ENCODE results near the gene SEMA3G. TPM values are rescaled to one million over a fixed set of nuclear protein-coding genes. Genes with fewer than 3 reads are reported as not detected.

Gene SEMA3G
- polyA plus RNA-seq, 2 of the 4 experiments (the other 2 are of a cell fraction): 0.08 to 0.13 TPM

DNA sequence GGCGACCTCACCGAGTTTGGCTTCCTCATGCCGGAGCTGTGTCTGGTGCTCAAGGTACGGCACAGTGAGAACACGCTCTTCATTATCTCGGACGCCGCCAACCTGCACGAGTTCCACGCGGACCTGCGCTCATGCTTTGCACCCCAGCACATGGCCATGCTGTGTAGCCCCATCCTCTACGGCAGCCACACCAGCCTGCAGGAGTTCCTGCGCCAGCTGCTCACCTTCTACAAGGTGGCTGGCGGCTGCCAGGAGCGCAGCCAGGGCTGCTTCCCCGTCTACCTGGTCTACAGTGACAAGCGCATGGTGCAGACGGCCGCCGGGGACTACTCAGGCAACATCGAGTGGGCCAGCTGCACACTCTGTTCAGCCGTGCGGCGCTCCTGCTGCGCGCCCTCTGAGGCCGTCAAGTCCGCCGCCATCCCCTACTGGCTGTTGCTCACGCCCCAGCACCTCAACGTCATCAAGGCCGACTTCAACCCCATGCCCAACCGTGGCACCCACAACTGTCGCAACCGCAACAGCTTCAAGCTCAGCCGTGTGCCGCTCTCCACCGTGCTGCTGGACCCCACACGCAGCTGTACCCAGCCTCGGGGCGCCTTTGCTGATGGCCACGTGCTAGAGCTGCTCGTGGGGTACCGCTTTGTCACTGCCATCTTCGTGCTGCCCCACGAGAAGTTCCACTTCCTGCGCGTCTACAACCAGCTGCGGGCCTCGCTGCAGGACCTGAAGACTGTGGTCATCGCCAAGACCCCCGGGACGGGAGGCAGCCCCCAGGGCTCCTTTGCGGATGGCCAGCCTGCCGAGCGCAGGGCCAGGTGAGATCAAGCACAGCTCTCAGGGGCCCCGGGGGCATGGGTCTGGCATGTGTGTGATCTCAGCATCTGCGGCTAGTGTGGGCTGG is 43.1 kb upstream of the SEMA3G start:
- CTCF ChIA-PET: interaction anchor here (0.9 to 2.1 kb wide), 2 partner anchors 16 kb away, joined by 4 to 15 read pairs; no protein-coding TSS in a partner anchor
- 96% methylated on average over 46 of the region's 59 CpGs for WGBS (ENCODE audit: missing lambda C conversion rate)

DNA sequence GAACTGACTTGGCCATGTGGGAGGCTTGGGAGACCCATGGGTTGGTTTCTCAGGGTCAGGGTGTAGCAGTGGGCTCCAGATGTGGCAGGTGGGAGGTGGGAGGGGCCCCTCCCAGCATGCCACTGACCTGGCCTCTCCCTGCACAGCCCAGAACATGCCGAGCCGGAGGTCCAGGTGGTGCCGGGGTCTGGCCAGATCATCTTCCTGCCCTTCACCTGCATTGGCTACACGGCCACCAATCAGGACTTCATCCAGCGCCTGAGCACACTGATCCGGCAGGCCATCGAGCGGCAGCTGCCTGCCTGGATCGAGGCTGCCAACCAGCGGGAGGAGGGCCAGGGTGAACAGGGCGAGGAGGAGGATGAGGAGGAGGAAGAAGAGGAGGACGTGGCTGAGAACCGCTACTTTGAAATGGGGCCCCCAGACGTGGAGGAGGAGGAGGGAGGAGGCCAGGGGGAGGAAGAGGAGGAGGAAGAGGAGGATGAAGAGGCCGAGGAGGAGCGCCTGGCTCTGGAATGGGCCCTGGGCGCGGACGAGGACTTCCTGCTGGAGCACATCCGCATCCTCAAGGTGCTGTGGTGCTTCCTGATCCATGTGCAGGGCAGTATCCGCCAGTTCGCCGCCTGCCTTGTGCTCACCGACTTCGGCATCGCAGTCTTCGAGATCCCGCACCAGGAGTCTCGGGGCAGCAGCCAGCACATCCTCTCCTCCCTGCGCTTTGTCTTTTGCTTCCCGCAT is 42.3 kb upstream of the SEMA3G start:
- Histone ChIP-seq H3K27ac (no peak overlapping the region), H3K9me3 (no peaks in the 10 kb centered on the region), H3K4me1 (no peaks in the 10 kb centered on the region), H3K4me2 (no peak overlapping the region), H3K4me3 (no peak overlapping the region)
- ChIA-PET CTCF (interaction anchor here (2.7 kb wide), 1 partner anchor 15 kb away, joined by 8 read pairs; no protein-coding TSS in a partner anchor), POLR2A (no interaction called here)
- 90% methylated on average over 25 of the region's 31 CpGs for WGBS (ENCODE audit: missing lambda C conversion rate)
- no peak for ATAC-seq
- no peak for TF ChIP-seq KDM1A (IDR thresholded peaks at IDR 0.05; ENCODE audit: low read depth)
- TF ChIP-seq, protein P1, sequence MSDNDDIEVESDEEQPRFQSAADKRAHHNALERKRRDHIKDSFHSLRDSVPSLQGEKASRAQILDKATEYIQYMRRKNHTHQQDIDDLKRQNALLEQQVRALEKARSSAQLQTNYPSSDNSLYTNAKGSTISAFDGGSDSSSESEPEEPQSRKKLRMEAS (IDR thresholded peaks at IDR 0.05): no peak
- no peak for DNase-seq (ENCODE audit: low read depth in 1 of 2, low spot score in 1 of 2)
- FAIRE-seq: no peak

More for the DNA sequence above, 43.1 kb upstream of the SEMA3G start:
- Histone ChIP-seq H3K27ac (no peak overlapping the region), H3K4me3 (no peak overlapping the region), H3K4me1 (no peaks in the 10 kb centered on the region), H3K9me3 (no peaks in the 10 kb centered on the region), H3K4me2 (no peak overlapping the region)
- ATAC-seq: no peak
- TF ChIP-seq, protein P2, sequence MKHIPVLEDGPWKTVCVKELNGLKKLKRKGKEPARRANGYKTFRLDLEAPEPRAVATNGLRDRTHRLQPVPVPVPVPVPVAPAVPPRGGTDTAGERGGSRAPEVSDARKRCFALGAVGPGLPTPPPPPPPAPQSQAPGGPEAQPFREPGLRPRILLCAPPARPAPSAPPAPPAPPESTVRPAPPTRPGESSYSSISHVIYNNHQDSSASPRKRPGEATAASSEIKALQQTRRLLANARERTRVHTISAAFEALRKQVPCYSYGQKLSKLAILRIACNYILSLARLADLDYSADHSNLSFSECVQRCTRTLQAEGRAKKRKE (CRISPR knock-in tag; IDR thresholded peaks at IDR 0.05; ENCODE audit: low read depth): no peak
- TF ChIP-seq, protein P3, sequence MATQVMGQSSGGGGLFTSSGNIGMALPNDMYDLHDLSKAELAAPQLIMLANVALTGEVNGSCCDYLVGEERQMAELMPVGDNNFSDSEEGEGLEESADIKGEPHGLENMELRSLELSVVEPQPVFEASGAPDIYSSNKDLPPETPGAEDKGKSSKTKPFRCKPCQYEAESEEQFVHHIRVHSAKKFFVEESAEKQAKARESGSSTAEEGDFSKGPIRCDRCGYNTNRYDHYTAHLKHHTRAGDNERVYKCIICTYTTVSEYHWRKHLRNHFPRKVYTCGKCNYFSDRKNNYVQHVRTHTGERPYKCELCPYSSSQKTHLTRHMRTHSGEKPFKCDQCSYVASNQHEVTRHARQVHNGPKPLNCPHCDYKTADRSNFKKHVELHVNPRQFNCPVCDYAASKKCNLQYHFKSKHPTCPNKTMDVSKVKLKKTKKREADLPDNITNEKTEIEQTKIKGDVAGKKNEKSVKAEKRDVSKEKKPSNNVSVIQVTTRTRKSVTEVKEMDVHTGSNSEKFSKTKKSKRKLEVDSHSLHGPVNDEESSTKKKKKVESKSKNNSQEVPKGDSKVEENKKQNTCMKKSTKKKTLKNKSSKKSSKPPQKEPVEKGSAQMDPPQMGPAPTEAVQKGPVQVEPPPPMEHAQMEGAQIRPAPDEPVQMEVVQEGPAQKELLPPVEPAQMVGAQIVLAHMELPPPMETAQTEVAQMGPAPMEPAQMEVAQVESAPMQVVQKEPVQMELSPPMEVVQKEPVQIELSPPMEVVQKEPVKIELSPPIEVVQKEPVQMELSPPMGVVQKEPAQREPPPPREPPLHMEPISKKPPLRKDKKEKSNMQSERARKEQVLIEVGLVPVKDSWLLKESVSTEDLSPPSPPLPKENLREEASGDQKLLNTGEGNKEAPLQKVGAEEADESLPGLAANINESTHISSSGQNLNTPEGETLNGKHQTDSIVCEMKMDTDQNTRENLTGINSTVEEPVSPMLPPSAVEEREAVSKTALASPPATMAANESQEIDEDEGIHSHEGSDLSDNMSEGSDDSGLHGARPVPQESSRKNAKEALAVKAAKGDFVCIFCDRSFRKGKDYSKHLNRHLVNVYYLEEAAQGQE (IDR thresholded peaks at IDR 0.05): no peak
- TF ChIP-seq HOXB5 (CRISPR knock-in tag; IDR thresholded peaks at IDR 0.05) (no peak), KDM5A (IDR thresholded peaks at IDR 0.05) (no peak), JUNB (IDR thresholded peaks at IDR 0.05) (no peak), POLR2AphosphoS2 (conservative IDR thresholded peaks at IDR 0.05; ENCODE audit: low read length) (no peak), RCOR1 (IDR thresholded peaks at IDR 0.05; ENCODE audit: low read depth, low read length) (no peak), KDM1A (IDR thresholded peaks at IDR 0.05; ENCODE audit: low read depth) (no peak), FOSL2 (IDR thresholded peaks at IDR 0.05) (no peak), FOSL2 (CRISPR knock-in tag; IDR thresholded peaks at IDR 0.05) (no peak)
- FAIRE-seq: no peak
- POLR2A ChIA-PET: no interaction called here
- DNase-seq (ENCODE audit: low read depth in 1 of 2, low spot score in 1 of 2): no peak

DNA sequence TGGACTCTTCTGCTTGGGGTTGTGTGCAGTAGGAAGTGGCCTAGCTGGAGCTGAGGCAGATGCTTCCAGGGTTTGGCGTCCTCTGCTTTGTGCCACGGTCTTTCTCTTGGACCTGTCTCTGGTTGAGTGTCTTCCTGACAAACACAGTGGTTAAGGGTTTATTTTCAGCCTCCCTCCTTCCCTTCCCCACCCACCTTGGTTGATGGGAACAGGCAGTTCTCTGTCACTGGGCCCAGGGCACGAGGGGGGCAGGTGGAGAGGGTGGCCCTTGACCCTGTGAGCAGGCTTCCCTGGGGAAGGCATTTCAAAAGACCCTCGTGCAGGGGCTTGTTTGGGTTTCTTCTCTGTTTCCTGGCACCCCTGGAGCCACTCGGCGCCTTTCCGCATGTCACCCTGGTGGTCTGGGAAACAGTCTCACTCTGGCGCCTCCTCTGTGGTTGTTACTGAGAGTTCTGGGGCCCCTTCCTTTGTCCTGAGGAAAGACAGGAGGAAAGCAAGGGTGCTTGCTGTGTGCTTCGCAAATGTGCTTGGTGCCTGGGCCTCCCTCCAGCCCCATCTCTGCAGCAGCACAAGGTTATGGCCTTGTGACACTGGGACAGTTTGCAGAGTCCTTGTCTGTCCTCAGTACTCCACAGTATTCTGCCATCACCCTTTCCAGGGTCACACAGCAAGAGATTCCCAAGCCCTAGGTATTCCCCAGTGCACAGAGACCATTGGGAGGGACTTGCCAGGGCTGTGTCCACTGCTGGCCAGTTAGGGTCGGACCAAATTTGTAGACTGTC is 40.0 kb upstream of the SEMA3G start:
- Histone ChIP-seq H3K4me3 (no peak overlapping the region), H3K4me1 (no peaks in the 10 kb centered on the region), H3K27ac (no peak overlapping the region), H3K4me2 (no peak overlapping the region), H3K9me3 (no peaks in the 10 kb centered on the region)
- no peak for ATAC-seq
- CTCF ChIA-PET: interaction anchor here (2.7 kb wide), 1 partner anchor 12 kb away, joined by 8 read pairs; no protein-coding TSS in a partner anchor
- 100% methylated on average over 6 of the region's 10 CpGs for WGBS (ENCODE audit: missing lambda C conversion rate)
- TF ChIP-seq JUNB (IDR thresholded peaks at IDR 0.05): no peak
- TF ChIP-seq RCOR1 (IDR thresholded peaks at IDR 0.05; ENCODE audit: low read depth, low read length): no peak
- TF ChIP-seq, protein P4, sequence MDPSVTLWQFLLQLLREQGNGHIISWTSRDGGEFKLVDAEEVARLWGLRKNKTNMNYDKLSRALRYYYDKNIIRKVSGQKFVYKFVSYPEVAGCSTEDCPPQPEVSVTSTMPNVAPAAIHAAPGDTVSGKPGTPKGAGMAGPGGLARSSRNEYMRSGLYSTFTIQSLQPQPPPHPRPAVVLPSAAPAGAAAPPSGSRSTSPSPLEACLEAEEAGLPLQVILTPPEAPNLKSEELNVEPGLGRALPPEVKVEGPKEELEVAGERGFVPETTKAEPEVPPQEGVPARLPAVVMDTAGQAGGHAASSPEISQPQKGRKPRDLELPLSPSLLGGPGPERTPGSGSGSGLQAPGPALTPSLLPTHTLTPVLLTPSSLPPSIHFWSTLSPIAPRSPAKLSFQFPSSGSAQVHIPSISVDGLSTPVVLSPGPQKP (IDR thresholded peaks at IDR 0.05; ENCODE audit: low read depth, low read length): no peak
- TF ChIP-seq RARB (CRISPR knock-in tag; IDR thresholded peaks at IDR 0.05): no peak
- TF ChIP-seq RFX5 (IDR thresholded peaks at IDR 0.05): no peak
- TF ChIP-seq CBX8 (IDR thresholded peaks at IDR 0.05): no peak
- TF ChIP-seq NFE2L2 (conservative IDR thresholded peaks at IDR 0.05; ENCODE audit: low read length): no peak
- TF ChIP-seq EHMT2 (IDR thresholded peaks at IDR 0.05; ENCODE audit: low read depth): no peak
- TF ChIP-seq ZNF302 (CRISPR knock-in tag; IDR thresholded peaks at IDR 0.05): no peak
- no peak for TF ChIP-seq HOXB5 (CRISPR knock-in tag; IDR thresholded peaks at IDR 0.05)
- TF ChIP-seq SMC3 (IDR thresholded peaks at IDR 0.05): no peak
- TF ChIP-seq TP53 (CRISPR knock-in tag; IDR thresholded peaks at IDR 0.05): no peak
- no peak for TF ChIP-seq CHD2 (IDR thresholded peaks at IDR 0.05; ENCODE audit: low read length, partially characterized antibody)
- TF ChIP-seq FOSB (CRISPR knock-in tag; IDR thresholded peaks at IDR 0.05): no peak
- TF ChIP-seq, protein P5, sequence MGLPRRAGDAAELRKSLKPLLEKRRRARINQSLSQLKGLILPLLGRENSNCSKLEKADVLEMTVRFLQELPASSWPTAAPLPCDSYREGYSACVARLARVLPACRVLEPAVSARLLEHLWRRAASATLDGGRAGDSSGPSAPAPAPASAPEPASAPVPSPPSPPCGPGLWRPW (IDR thresholded peaks at IDR 0.05): no peak
- no peak for TF ChIP-seq POLR2A (IDR thresholded peaks at IDR 0.05; ENCODE audit: low read length)
- DNase-seq (ENCODE audit: low read depth in 1 of 2, low spot score in 1 of 2): no peak
- no peak for FAIRE-seq
- POLR2A ChIA-PET: no interaction called here
